Fibroblast of villous mesenchyme (primary cell): Measurements from ENCODE around the gene DFFB. TPM values are rescaled to one million over a fixed set of nuclear protein-coding genes. Genes with fewer than 3 reads are reported as not detected.

ENCODE experiments used
- DNase-seq: peaks from one replicate; pipeline ENCODE4 v3.0.0-alpha.2; 2010; ENCODE audit warnings: low read depth
- H3K4me3 ChIP-seq: 2 replicates; pipeline ENCODE4 v1.5.1; 2011; ENCODE audit warnings: low read depth, mild to moderate bottlenecking, low read length
- total RNA-seq: library from RNA; depleted of rRNA; stranded (reverse); fragments of >200 nt; gene quantifications from 2 replicates; pipeline ENCODE4 v1.2.3, GENCODE V29; 2012
- TF ChIP-seq, protein P1 (sequence below): IDR thresholded peaks from 2 replicates; pipeline ENCODE4 v1.5.1; 2012; ENCODE audit warnings: low read depth, mild to moderate bottlenecking, low read length; ENCODE audit not compliant: insufficient read depth

The DFFB gene
- total RNA-seq, 1 donor, result 4.7 TPM

DNA sequence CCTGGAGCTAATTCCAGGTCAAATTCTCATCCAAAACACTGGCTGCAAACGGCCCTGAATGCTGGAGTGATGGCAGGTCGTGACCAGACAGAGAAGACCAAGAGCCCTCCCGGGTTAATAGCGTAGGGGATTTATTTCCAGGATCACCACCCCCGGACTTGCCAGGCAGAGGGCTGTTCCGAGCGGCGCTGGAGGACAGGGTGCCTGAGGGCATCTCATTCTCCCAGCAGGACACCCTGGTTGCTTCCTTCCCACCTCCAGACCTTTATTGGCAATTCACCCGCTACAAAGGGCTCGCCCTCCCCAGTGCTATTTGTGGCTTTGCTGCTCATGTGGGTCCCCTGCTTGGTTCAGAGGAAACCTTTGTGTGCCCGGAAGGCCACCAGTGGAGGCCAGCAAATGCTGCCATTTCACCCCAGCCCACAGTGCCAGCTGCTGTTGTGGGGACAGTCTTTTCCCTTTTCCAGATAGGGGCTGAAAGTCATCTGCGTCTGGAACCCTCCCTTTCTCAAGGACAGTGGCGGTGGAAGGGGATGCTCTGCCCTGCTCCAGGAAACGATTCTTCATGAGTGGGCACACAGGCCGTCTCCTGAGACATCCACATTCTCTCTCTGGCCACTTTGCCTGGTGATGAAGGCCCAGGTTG, 61.8 kb downstream of the DFFB start:
- no peak for DNase-seq
- TF ChIP-seq, protein P1, sequence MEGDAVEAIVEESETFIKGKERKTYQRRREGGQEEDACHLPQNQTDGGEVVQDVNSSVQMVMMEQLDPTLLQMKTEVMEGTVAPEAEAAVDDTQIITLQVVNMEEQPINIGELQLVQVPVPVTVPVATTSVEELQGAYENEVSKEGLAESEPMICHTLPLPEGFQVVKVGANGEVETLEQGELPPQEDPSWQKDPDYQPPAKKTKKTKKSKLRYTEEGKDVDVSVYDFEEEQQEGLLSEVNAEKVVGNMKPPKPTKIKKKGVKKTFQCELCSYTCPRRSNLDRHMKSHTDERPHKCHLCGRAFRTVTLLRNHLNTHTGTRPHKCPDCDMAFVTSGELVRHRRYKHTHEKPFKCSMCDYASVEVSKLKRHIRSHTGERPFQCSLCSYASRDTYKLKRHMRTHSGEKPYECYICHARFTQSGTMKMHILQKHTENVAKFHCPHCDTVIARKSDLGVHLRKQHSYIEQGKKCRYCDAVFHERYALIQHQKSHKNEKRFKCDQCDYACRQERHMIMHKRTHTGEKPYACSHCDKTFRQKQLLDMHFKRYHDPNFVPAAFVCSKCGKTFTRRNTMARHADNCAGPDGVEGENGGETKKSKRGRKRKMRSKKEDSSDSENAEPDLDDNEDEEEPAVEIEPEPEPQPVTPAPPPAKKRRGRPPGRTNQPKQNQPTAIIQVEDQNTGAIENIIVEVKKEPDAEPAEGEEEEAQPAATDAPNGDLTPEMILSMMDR, result no peak
- no peak overlapping the region for H3K4me3 ChIP-seq

DNA sequence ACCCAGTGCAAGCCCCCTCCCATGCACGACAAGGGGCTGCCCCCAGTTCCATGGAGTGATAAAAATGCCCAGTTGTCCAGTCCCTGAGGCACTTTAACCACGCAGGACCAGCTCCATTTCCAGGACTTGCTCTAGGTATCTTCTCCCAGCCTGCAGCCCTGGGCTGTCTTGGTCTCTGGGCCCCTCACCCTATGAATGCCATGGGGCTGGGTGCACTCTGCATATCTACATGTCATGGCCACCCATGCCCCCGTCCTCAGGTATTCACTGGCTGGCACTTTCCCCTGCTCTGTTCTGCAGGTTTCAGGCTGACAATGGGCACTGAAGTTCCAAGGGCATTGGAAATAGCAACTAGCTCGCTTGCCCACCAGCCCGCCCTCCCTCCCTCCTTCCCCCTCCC, 62.4 kb downstream of the DFFB start:
- TF ChIP-seq, protein P1, result no peak
- no peak overlapping the region for H3K4me3 ChIP-seq

DNA sequence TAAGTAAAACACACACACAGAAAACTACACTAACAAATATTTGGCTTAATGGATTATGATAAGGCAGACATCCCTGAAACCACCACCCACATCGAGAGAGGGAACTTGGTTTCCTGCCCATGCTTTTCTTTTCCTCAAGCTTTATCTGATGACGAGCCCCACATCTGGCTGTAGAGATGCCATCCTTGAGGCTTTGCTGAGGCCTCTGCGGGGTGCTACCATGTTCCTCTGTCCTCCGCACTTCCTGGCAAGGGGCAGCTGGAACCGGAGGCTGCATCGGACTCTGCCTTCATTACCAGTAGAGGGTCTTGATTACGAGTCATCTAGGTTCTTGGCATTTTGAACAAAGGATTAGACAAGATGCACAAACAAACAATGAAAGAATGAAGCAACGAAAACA, 64.5 kb downstream of the DFFB start:
- no peak for DNase-seq
- no peak overlapping the region for H3K4me3 ChIP-seq
- TF ChIP-seq, protein P1, result no peak

More for the DNA sequence above, 62.4 kb downstream of the DFFB start:
- DNase-seq, result no peak

DNA sequence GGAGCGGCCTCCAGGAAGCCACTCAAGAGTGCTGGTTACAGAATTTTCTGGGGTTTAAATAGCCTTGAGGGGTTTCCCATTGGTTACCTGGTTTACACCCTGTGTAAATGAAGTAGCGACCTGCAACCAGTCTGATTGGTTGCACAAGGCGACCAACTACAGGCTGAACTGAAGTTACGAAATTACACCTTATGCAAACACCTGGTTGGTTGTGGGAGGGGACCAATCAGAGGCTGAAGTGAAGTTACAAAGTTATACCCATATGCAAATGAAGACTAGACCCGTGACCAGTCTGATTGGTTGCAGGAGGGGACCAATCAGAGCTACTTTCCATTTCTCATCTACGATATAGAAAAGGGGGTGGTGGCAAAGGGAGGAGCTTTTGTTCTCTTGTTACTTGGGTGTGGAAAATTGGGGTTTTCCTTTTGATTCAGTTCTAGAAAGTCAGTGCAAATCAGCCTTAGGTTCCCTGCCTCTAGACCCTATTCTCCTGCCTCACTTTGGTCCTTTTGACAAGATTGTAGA, 65.0 kb downstream of the DFFB start:
- H3K4me3 ChIP-seq, result no peak overlapping the region
- DNase-seq, result no peak
- TF ChIP-seq, protein P1, result no peak

DNA sequence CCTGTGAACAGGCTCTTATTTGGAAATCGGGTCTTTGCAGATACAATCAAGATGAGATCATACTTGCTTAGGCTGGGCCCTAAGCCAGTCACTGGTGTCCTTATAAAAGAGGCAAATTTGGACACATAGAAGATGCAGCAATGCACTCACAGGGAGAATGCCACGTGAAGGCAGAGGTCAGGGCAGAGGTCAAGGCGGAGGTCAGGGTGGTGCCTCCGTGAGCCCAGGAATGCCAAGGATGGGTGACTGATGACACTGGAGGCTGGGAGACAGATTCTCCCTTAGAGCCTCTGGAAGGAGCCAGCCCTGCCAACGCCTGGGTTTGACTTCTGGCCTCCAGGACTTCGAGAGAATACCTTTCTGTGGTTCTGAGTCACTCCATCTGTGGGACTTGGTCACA, 65.6 kb downstream of the DFFB start:
- DNase-seq, result no peak
- TF ChIP-seq, protein P1, result no peak
- no peak overlapping the region for H3K4me3 ChIP-seq

DNA sequence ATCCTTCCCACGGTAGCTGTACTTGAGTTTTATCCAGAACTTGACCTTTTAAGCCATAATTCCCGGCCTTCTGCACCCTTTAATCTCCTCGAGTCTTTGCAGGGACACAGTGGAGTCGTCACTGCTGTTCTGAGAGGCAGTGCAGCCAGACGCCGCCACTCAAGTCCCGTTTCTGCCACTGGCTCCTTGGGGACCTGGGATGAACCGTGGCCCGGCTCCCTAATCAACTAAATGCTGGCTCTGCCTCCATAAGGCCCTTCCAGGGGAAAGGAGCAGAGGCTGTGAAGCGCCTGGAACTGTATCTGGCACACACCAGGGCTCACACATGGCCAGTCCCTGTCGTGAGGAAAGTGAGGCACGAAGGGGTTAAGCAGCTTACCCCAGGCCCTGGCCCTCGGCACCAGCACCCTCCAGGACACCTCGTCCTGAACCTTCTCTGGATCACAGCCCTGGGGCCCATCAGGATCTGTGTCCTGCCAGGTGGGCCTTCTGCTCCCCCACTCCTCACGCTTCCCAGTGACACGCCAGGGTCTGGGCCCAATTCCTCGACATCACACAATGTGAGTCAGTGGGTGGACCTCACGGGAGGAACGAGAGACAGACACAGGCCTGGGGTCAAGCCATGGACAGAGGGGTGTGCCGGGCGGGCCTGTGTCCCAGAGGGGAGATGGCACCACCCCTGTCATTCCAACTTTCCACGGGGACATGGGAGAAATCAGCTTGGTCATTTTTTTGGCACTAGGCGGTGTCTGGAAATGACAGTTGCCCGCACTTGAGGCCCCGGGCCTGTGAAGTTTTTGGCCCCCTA, 66.3 kb downstream of the DFFB start:
- TF ChIP-seq, protein P1, result no peak
- DNase-seq, result no peak
- no peak overlapping the region for H3K4me3 ChIP-seq
